NCI-H82 treated with DMSO at 0.1 percent for 48 hours (cell line): ENCODE data around the gene NUP98.
"Not testable (repeated sequence)": the region's sequence is repeated elsewhere in the genome, so short reads cannot be mapped to it uniquely, and the experiment has no call there.

Experiments used
- DNase-seq: peaks from one replicate; lab custom pipeline; 2025; ENCODE audit not compliant: unreplicated experiment; lab: John Stamatoyannopoulos, UW

The NUP98 gene

DNA sequence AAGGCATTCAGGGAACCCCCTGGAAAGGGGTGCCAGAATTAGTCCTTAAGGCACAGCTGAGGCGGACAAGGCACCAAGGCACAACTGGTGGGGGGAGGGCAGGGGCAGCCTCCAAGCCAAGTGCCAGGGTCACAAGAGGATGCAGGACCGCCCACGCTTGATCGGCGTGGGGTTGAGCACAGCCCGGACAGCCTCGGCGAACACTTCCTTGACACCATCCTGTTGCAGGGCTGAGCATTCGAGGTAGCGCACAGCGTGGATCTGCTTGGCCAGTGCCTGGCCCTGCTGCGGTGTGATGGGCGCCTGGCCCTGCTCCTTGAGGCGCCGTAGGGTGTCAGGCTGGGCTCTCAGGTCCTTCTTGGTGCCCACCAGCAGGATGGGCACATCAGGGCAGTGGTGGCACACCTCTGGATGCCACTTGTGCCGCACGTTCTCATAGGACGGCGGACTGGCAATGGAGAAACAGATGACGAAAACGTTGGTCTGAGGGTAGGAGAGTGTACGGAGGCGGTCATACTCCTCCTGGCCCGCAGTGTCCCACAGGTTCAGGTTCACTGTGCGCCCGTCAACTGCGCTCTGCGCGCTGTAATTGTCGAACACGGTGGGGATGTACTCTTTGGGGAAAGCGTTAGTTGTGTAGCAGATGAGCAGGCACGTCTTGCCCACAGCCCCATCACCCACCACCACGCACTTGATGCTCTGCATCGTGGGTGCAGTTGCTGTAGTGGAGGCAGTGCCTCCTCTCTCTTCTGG is 30.3 kb upstream of the NUP98 start:
- no peak for DNase-seq

GRCh38 chr11:3826721-3827120 is 29.4 kb upstream of the NUP98 start:
- no peak for DNase-seq

- no peak for DNase-seq
Measured at GRCh38 chr11:3825473-3826154, 28.3 kb upstream of the NUP98 start.

DNA sequence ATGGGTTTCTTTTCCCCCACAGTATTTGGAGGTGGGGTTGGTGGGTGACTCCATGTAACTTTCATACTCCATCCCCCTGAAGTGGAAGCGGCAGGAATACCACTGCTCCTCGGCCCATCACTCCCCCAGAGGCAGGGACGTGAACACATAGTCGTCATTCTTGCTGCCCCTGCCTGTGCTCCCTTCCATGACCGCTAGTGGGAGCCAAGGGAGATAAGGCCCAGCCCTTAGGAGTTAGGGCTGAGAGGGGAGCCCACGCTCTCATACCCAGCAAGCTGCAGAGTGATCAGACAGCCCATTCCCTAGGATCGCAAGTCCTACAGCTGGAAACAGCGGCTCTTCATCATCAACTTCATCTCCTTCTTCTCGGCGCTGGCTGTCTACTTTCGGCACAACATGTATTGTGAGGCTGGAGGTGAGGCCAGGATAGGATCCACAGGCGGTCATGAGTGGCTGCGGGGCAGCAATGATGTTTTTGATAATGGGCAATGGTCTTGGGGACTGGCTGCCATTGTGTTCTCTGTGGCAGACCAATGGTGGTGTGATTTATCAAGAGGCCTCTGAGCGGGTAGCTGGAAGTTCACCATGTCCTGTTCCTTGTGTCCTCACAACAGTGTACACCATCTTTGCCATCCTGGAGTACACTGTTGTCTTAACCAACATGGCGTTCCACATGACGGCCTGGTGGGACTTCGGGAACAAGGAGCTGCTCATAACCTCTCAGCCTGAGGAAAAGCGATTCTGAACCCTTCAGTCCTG is 27.5 kb upstream of the NUP98 start:
- no peak for DNase-seq

- no peak for DNase-seq
Measured at GRCh38 chr11:3823762-3824506, 26.6 kb upstream of the NUP98 start.

GRCh38 chr11:3823303-3823702 is 25.9 kb upstream of the NUP98 start:
- no peak for DNase-seq

DNA sequence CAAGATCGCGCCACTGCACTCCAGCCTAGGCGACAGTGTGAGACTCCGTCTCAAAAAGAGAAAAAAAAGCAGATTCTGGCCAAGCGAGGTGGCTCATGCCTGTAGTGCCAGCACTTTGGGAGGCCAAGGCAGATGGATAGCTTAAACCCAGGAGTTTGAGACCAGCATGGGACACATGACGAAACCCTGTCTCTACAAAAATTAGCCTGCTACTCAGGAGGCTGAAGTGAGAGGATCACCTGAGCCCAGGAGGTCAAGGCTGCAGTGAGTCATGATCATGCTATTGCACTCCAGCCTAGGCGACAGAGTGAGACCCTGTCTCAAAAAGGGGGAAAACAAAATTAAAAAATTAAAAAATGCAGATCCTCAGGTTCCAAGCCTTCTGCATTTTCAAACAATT is 25.0 kb upstream of the NUP98 start:
- DNase-seq: no peak

DNA sequence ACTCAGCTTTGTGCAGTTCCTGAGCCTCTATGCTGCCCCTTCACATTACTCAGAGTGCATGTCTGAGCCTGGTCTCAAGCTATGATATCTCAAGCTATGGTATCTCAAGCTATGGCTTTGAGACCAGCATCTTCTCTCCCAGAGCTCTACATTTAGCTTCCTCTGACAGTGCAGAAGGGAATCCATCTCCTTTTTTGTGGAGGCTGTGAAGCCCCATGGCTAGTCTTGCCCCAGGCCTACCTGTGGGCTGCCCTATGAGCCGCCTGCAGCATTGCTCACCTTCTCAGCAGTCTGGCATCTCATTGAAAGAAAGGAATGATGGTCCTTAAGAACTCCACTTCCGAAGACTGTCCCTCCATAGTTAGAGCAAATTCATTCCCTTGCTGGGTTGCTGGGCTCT is 23.6 kb upstream of the NUP98 start:
- no peak for DNase-seq

DNA sequence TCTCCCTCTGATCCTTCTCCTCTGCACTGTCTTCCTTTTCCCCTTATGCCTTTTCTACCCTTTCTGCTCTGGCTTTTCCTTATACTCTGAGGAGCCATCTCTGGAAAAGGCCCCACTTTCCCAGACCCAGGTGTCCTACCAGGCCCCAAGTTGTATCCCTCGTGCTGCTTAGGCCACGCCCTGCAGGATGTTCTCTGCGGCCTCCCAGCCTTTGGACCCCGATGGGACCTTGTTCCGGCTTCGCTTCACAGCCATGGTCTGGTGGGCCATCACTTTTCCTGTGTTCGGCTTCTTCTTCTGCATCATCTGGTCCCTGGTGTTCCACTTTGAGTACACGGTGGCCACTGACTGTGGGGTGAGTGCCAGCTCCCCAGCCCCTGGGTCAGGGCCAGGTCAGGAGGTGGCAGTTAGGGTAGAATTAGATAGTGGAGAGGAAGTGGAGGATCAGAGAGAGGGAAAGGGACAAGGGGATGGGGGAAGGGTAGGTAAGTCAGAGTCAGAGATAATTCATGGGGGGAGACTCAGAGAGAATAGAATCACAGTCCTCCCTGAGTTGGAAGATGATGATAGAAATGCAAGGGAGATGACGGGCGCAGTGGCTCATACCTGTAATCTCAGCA is 19.9 kb upstream of the NUP98 start:
- DNase-seq: no peak

GRCh38 chr11:3816673-3817072 is 19.3 kb upstream of the NUP98 start:
- no peak for DNase-seq

- no peak for DNase-seq
Measured at GRCh38 chr11:3815845-3816244, 18.5 kb upstream of the NUP98 start.

GRCh38 chr11:3814832-3815231 is 17.5 kb upstream of the NUP98 start:
- not testable (repeated sequence) for DNase-seq

GRCh38 chr11:3810951-3811350 is 13.6 kb upstream of the NUP98 start:
- no peak for DNase-seq

- DNase-seq: no peak
Measured at GRCh38 chr11:3810446-3810845, 13.1 kb upstream of the NUP98 start.

- DNase-seq: no peak
Measured at GRCh38 chr11:3809624-3809928, 12.2 kb upstream of the NUP98 start.

DNA sequence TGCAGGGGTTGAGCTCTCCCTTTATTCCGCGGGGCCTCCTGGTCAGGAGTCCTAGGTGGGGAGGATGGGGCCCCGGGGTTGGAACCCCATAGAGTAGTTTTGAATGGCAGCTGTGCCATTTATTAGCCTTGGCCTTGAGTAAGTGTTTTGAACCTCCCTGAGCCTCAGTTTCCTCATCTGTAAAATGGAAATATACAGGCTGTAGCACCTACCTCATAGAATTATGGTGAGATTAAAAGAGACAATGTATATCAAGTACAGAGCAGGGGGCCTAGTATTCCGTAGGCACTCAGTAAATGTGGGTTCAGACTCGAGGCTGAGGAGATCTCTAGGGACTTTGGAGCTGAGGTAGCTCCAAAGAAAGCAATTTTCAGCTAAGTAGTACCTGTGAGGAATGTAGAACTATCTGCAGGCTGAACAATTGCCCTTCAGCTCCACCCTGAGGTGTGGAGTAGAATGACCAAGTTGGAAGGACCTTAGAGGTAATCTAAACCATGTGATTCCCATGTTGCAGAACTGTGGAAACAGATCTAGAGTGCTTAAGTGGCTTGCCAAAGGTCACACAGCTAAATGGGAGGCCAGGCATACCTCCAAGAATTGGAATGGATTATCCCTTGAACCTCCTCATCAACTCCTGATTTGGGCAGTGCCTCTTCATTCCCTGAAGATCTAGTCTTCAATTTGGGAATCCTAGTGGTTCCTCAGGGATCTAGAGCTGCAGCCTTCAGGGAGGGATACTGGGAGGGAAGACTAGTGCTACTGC is 11.7 kb upstream of the NUP98 start:
- DNase-seq: peak; percentile 12

GRCh38 chr11:3807909-3808860 is 10.8 kb upstream of the NUP98 start, which contains the start of gene PGAP2:
PGAP2 (plus strand) TSS chr11:3808560; CDS start chr11:3811260, 2,700 bp downstream.
- DNase-seq: peak; percentile 43

DNA sequence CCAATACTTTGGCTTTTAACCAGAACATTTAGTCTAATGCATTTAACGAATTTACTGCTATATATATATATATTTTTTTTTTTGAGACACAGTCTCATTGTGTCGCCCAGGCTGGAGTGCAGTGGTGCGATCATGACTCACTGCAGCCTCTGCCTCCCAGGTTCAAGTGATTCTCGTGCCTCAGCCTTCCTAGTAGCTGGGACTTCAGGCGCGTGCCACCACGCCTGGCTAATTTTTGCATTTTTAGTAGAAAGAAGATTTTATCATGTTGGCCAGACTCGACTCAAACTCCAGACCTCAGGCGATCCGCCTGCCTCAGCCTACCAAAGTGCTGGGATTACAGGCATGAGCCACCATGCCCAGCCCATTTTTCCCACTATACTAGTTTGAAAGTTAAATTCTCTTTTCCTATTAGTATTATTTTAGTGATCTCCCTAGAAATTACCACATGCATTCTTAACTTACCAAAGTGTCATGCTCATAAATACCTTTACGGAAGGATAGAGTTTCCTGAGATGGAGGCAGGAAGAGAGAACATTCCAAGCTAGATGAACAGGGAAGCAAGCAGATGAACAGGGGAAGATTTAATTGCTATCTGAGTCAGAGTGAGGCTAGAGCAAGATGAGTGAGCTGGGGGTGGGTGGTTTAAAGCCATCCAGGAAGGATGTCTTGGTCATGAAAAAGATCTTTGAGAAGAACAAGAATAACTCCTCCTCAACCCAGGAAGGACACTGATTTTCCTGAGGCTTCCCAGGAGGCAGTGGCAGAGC is 6.6 kb upstream of the NUP98 start:
- no peak for DNase-seq
